SJSA1 (cell line): ENCODE data around the gene FMN1. TPM values are rescaled to one million over a fixed set of nuclear protein-coding genes. Genes with fewer than 3 reads are reported as not detected.

ENCODE experiments used
- DNase-seq, 2 experiments: peaks; one replicate each; pipeline ENCODE4 v3.0.0-alpha.2; 2015 to 2020; ENCODE audit warnings: low spot score in 2 of 2, low read depth in 1 of 2
- H3K27ac ChIP-seq: fragments of 250-450 bp; sonication (Bioruptor Pico); 2 replicates; pipeline ENCODE4 v1.5.1; 2020; ENCODE audit warnings: mild to moderate bottlenecking, moderate library complexity
- H3K27me3 ChIP-seq: fragments of 250-450 bp; sonication (Bioruptor Pico); replicated peaks from 2 replicates; pipeline ENCODE4 v1.5.1; 2020; ENCODE audit warnings: mild to moderate bottlenecking, moderate library complexity
- H3K36me3 ChIP-seq: fragments of 250-450 bp; sonication (Bioruptor Pico); 2 replicates; pipeline ENCODE4 v1.5.1; 2020; ENCODE audit warnings: mild to moderate bottlenecking
- H3K4me1 ChIP-seq: fragments of 250-450 bp; sonication (Bioruptor Pico); replicated peaks from 2 replicates; pipeline ENCODE4 v1.6.1; 2021; ENCODE audit warnings: mild to moderate bottlenecking
- H3K4me3 ChIP-seq: fragments of 250-450 bp; sonication (Bioruptor Pico); 2 replicates; pipeline ENCODE4 v1.5.1; 2020; ENCODE audit warnings: mild to moderate bottlenecking
- H3K9me3 ChIP-seq: fragments of 250-450 bp; sonication (Bioruptor Pico); replicated peaks from 2 replicates; pipeline ENCODE4 v1.5.1; 2020; ENCODE audit warnings: mild to moderate bottlenecking
- total RNA-seq: library from RNA; depleted of rRNA; stranded (reverse); fragments of >200 nt; shearing (Covaris generic); gene quantifications from 2 replicates; pipeline ENCODE4 v1.2.3, GENCODE V29; 2014

The FMN1 gene
- total RNA-seq, 1 experiment from 2014 or later, result 2.4 TPM

DNA sequence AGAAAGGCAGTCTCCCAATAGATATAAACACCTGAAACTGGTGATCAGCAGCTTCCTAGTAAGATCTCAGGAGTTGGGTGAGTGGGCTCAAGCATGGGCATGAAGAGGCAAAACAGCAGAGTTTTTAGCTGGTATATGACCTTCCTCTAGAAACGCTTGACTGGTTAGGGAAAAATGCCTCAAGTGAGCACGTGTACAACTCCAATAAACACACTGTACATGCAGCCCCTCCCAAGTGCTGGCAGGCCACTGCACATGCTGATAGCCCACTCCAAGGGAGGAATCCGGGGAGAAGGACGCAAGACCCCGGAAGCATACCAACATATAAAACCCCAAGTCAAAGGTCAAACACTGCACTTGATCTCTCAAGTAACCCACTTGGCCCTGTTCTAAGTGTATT lies 143.0 kb downstream of the FMN1 start:
- H3K9me3 ChIP-seq, result peaks cover 14% of the 10 kb centered on the region
- H3K27me3 ChIP-seq, result no peaks in the 10 kb centered on the region; the same call in 1 of the 2 replicates
- H3K27ac ChIP-seq, result no peak overlapping the region
- no peak overlapping the region for H3K4me3 ChIP-seq
- no peaks in the 10 kb centered on the region for H3K36me3 ChIP-seq
- no peak for DNase-seq
- no peaks in the 10 kb centered on the region for H3K4me1 ChIP-seq

DNA sequence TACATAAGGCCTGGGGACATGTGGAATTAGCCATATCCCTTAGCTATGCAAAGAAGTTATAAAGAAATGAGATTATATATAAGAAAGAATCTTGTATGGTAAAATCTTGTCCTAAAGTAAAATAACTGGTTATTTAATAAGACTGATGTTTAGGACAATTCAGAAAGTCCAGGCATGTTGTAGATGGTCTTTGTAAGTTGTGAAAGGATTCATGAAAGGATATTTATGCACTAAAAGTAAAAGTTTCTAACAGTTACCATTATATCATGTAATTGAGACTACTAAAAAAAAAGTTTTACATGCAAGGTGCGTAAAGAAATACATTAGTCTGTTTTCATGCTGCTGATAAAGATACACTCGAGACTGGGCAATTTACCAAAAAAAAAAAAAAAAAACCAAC lies 146.3 kb downstream of the FMN1 start:
- Histone ChIP-seq H3K36me3 (no peaks in the 10 kb centered on the region), H3K4me3 (no peak overlapping the region), H3K27me3 (no peaks in the 10 kb centered on the region; the same call in 1 of the 2 replicates), H3K27ac (no peak overlapping the region), H3K4me1 (no peaks in the 10 kb centered on the region), H3K9me3 (peaks cover 14% of the 10 kb centered on the region)
- DNase-seq, result no peak

DNA sequence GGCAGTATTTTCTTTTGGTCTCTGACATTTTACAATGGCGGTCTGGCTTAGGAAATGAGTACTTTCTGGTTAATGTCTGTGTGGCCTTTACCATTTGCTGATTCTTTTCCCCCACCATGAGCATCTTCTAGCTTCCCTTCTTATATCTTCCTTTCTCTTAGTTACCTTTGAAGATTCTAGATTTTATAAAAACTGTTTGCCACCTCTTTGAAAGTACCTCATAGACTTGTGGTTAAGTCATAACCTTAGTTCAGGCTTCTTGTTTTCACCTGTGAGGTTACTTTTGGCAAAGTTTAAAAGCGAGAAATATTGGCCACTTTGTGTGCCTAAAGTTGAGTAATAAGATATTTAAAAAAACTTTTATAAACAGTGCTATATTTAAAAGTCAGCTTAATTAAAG lies 147.4 kb downstream of the FMN1 start:
- no peaks in the 10 kb centered on the region for H3K36me3 ChIP-seq
- no peaks in the 10 kb centered on the region; the same call in 1 of the 2 replicates for H3K27me3 ChIP-seq
- no peak overlapping the region for H3K27ac ChIP-seq
- H3K4me1 ChIP-seq, result no peaks in the 10 kb centered on the region
- no peak overlapping the region for H3K4me3 ChIP-seq
- H3K9me3 ChIP-seq, result peaks cover 14% of the 10 kb centered on the region
- DNase-seq, result no peak

DNA sequence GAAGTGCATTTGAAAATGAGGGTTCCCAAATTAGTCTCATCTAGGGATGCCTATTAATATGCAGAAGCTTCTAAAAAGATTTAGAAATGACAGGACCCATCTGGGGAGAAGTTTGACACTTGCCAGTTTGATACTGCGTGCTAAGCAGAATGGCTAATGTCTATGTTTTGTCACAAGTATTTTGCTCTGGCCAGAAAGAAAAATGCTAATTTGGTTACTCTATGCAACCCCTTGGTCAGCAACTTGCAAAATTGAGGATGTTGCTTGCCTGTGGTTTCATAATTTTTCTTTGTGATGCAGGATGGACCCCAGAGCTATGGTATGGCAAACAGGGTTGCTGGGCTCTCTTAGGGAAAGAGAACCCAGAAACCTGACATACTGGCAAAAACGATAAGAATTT lies 148.2 kb downstream of the FMN1 start:
- H3K4me1 ChIP-seq, result no peaks in the 10 kb centered on the region
- H3K4me3 ChIP-seq, result no peak overlapping the region
- H3K36me3 ChIP-seq, result no peaks in the 10 kb centered on the region
- DNase-seq, result no peak
- H3K27ac ChIP-seq, result no peak overlapping the region
- peaks cover 14% of the 10 kb centered on the region for H3K9me3 ChIP-seq
- no peaks in the 10 kb centered on the region for H3K27me3 ChIP-seq

DNA sequence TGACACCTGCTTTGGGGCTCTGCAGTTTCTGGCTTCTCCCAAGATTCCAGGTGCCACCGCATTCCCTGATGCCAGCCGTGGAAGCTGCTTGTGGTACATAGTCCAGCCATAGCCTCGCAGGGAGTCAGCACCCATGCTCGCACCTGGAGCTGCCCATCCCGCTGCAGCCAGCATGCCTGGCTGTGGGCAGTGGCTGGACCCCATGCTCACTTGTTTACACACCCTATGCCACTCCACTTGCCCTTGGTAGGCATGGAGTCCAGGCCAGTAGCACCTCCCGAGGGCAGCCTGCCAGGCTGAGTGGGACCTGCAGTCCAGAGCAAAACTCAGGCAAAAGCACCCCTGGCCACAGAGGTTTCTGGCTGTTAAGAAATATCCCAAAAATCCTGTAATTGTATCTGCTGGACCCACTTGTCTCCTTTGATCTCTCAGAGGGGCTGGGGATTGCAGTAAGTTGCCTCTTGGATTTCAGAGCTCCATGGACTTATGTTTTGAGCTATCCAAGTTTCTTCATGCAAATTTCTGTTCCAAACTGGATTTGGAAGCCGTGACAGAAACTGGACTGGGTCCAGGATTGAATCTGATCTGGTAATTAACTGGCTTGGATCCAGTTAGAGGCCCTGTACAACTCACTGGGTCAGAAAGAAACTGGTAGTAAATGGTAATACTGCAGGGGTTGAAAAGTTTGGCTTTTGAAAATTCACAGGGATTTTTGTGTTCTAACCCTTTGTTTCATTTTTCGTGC lies 149.3 kb downstream of the FMN1 start:
- Histone ChIP-seq H3K36me3 (no peaks in the 10 kb centered on the region), H3K27me3 (no peaks in the 10 kb centered on the region), H3K27ac (no peak overlapping the region), H3K9me3 (peaks cover 14% of the 10 kb centered on the region), H3K4me3 (no peak overlapping the region), H3K4me1 (no peaks in the 10 kb centered on the region)
- DNase-seq, result no peak

DNA sequence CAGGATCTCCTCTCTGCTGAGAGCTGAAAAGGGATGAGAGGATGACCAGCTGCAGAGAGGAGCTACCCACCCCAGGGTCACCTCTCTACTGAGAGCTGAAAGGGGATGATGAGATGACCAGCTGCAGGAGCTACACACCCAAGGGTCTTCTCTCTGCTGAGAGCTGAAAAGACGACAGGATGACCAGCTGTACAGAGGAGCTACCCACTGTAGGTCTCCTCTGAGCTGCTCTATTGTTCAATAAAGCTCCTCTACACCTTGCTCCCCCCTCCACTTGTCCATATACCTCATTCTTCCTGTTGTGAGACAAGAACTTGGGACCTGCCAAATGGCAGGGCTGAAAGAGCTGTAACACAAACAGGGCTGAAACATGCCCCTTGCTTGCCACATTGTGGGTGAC lies 149.9 kb downstream of the FMN1 start:
- Histone ChIP-seq H3K4me1 (no peaks in the 10 kb centered on the region), H3K4me3 (no peak overlapping the region)

DNA sequence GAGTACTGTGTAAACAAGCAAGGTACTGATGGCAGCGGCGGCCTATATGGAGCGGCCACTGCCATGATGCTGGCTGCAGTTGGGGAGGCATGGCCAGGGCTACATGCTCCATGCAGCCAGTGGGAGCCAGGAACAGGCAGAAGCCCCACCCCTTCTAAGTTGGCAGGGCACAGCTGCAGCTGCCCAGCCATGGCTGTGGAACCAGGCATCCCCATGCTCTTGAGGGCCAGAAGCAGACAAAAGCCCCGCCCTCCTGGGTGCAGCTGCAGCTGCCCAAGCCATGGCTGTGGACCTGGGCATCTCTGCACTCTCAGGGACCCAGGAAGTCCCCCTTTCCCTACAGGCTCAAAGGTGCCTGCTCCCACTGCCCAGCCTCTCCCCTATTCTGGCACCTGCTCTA lies 150.9 kb downstream of the FMN1 start:
- no peaks in the 10 kb centered on the region for H3K4me1 ChIP-seq
- H3K27me3 ChIP-seq, result no peaks in the 10 kb centered on the region
- H3K4me3 ChIP-seq, result no peak overlapping the region
- no peak overlapping the region for H3K27ac ChIP-seq
- no peak for DNase-seq
- no peaks in the 10 kb centered on the region for H3K36me3 ChIP-seq
- H3K9me3 ChIP-seq, result peaks cover 6% of the 10 kb centered on the region

More for the DNA sequence above, 149.9 kb downstream of the FMN1 start:
- Histone ChIP-seq H3K36me3 (no peaks in the 10 kb centered on the region), H3K27me3 (no peaks in the 10 kb centered on the region), H3K27ac (no peak overlapping the region), H3K9me3 (peaks cover 14% of the 10 kb centered on the region)
- DNase-seq, result no peak

DNA sequence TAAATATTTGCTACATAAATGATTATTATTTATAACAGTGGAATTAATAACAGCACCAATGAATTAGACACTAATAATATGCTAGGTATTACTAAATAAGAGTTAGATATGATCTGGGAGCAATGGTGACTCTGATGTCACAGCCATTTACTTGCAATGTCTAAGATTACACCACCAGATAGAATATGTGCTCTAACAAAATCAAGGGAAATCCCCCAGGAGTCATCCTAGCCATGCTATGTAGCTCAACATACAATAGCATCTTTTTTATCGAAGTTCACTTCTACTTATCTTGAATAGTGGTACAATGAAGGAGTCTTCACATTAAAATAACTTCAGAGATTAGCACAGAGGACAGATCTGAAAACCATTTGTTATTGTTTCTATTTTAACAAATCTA lies 154.0 kb downstream of the FMN1 start:
- Histone ChIP-seq H3K27me3 (no peaks in the 10 kb centered on the region), H3K36me3 (no peaks in the 10 kb centered on the region), H3K4me3 (no peak overlapping the region), H3K27ac (no peak overlapping the region), H3K4me1 (no peaks in the 10 kb centered on the region), H3K9me3 (no peaks in the 10 kb centered on the region)
- DNase-seq, result no peak

DNA sequence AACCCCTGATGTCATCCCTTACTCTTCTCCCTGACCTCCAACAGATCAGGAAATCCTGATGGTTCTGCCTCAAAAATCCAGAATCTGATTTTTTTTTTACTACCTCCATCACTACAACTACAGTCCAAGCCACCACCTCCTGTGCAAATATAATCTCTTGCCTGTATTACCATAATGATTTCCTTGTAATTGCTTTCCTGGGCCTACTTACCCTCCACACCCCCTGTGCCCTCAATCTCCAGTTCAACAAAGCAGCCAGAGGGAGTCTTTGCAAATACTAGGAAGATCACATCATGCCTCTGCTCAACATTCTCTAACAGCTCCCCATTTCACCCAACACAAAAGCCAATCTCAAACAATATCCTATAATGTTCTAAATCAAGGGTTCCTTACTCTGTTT lies 159.9 kb downstream of the FMN1 start:
- no peaks in the 10 kb centered on the region for H3K27me3 ChIP-seq
- H3K4me1 ChIP-seq, result 0 out of 2 replicates have a peak, but pooled peaks cover 5% of the 10 kb centered on the region
- H3K36me3 ChIP-seq, result no peaks in the 10 kb centered on the region
- H3K4me3 ChIP-seq, result no peak overlapping the region
- no peaks in the 10 kb centered on the region for H3K9me3 ChIP-seq
- DNase-seq, result no peak
- H3K27ac ChIP-seq, result no peak overlapping the region

DNA sequence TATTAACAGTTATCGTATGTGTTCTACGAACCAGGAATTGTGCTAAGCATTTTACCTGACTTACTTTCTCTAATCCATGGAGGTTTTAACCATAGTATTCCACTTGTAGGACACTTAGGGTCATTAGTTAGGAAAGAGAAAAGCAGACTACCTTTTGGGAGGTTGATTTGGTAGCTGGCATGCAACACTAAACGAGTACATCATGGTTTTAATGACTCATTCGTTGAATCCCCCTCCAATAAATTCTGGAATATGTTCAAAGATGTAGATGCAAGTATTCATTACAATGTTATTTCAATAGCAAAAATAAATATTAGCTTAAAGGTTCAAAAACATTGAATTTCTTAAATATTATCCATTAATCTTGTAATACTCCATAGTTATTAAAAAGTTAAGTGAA lies 162.5 kb downstream of the FMN1 start:
- Histone ChIP-seq H3K27ac (no peak overlapping the region), H3K4me1 (0 out of 2 replicates have a peak, but pooled peaks cover 5% of the 10 kb centered on the region), H3K36me3 (no peaks in the 10 kb centered on the region), H3K9me3 (no peaks in the 10 kb centered on the region), H3K27me3 (no peaks in the 10 kb centered on the region), H3K4me3 (no peak overlapping the region)
- no peak for DNase-seq

DNA sequence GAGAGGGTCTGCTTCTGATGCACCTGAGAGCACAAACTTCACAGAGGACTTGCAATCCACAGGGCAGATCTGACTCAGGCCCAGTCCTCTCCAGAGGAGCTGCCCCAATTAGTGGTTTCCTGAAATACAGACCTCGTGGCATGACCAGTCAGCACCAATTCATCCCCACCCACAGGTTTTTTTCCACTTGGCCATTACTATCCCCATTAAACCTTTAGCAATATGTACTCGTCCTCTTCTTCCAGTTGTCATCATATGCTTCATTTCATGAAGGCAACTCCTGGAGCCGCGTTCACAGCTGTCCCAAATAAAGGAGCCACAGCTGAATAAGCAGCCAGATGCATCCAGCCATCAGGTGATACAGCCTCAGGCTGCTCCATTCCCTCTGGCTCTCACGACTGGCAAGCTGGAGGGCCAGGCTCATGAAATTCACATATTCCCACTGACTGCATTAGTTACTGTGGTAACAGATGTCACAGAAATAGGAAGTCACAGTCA lies 163.1 kb downstream of the FMN1 start:
- 0 out of 2 replicates have a peak, but pooled peaks cover 5% of the 10 kb centered on the region for H3K4me1 ChIP-seq

DNA sequence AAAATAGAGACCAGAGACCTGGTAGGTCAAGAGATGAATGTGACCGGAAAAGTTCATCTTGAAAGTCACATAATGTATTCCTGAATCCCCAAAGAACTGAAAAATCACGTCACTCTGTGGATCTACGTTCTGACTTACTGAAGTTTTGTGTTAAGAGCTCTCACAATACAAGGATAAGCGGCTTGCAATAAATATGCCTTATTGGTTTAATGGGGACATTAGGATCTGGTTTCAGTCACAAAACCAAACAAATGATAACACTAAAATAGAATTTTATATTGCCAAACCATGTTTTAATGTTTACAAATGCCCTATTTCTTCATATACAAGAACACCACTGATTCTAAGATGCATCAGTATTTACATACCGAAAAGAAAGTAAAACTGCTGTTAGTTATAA lies 164.2 kb downstream of the FMN1 start:
- Histone ChIP-seq H3K4me1 (0 out of 2 replicates have a peak, but pooled peaks cover 5% of the 10 kb centered on the region), H3K9me3 (no peaks in the 10 kb centered on the region), H3K27ac (no peak overlapping the region), H3K4me3 (no peak overlapping the region), H3K36me3 (no peaks in the 10 kb centered on the region), H3K27me3 (no peaks in the 10 kb centered on the region)
- no peak for DNase-seq

More for the DNA sequence above, 163.1 kb downstream of the FMN1 start:
- Histone ChIP-seq H3K9me3 (no peaks in the 10 kb centered on the region), H3K36me3 (no peaks in the 10 kb centered on the region), H3K4me3 (no peak overlapping the region), H3K27ac (no peak overlapping the region), H3K27me3 (no peaks in the 10 kb centered on the region)
- no peak for DNase-seq

DNA sequence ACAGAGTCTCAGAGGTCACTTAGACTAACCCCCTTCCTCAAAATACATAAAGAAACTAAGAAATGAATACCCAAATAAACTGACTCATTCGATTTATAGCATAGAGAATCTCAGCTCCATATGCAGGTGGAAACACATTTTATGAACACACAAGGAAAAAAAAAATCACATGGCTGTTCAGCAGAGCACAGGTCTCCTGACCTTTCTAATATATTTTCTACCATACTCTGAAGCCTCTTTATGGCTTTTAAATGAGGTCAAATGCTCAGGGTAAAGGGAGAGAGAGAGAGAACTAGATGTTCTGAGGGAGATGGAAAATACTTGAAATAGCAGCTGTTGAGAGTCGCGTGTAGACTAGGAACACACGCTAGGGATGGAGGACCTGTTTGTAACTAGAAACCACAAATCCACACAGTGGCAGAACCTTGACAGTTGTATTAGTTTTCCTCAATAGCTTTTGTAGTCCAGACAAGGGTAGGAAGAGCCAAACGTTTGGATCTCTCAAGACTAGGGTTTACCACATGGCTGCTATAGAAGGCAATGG lies 165.3 kb downstream of the FMN1 start:
- Histone ChIP-seq H3K4me3 (no peak overlapping the region), H3K9me3 (no peaks in the 10 kb centered on the region), H3K27ac (no peak overlapping the region), H3K27me3 (no peaks in the 10 kb centered on the region), H3K4me1 (0 out of 2 replicates have a peak, but pooled peaks cover 5% of the 10 kb centered on the region), H3K36me3 (no peaks in the 10 kb centered on the region)
- DNase-seq, result no peak

DNA sequence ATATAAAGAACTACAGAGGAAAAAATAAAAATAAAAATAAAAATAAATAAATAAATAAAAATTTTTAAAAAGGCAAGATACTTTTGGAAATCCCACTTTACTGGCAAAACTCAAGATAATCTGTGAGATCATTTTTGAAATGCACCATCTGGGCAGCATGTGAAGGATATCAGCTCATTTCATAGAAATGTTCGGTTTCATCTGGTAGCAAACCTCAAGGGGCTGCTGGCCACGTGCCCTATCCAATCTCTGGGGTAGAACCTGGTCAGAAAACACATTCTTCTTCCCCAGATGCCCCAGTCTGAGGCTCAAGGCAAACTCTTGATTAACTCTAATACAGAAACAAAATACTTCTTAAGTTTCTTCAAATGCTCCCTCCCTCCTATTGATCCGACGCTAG lies 166.0 kb downstream of the FMN1 start:
- Histone ChIP-seq H3K27ac (no peak overlapping the region), H3K4me3 (no peak overlapping the region), H3K27me3 (no peaks in the 10 kb centered on the region), H3K36me3 (no peaks in the 10 kb centered on the region), H3K9me3 (no peaks in the 10 kb centered on the region), H3K4me1 (0 out of 2 replicates have a peak, but pooled peaks cover 5% of the 10 kb centered on the region)
- no peak for DNase-seq
